GM10248 (cell line): ENCODE results near the gene SGO2.

Experiments used
- CTCF ChIA-PET: fragments of 300-600 bp; sonication (Branson Sonifier 250); formaldehyde crosslinking; extraction: SDS; loops from one replicate; lab custom pipeline; 2021; ENCODE audit warnings: antibody characterized with exemption; lab: Yijun Ruan, JAX
- POLR2A ChIA-PET: fragments of 350-650 bp; sonication (Branson Sonifier 250); formaldehyde crosslinking; extraction: SDS; loops from one replicate; lab custom pipeline; 2020; ENCODE audit warnings: antibody characterized with exemption; lab: Yijun Ruan, JAX
- DNase-seq: peaks from one replicate; pipeline ENCODE4 v3.0.0; 2012; ENCODE audit errors: extremely low spot score
- CTCF ChIP-seq: IDR thresholded peaks from 2 replicates; pipeline ENCODE4 v1.5.1; 2012; ENCODE audit warnings: mild to moderate bottlenecking, low read depth; ENCODE audit errors: extremely low read depth, missing control alignments, control extremely low read depth

SGO2 gene

DNA sequence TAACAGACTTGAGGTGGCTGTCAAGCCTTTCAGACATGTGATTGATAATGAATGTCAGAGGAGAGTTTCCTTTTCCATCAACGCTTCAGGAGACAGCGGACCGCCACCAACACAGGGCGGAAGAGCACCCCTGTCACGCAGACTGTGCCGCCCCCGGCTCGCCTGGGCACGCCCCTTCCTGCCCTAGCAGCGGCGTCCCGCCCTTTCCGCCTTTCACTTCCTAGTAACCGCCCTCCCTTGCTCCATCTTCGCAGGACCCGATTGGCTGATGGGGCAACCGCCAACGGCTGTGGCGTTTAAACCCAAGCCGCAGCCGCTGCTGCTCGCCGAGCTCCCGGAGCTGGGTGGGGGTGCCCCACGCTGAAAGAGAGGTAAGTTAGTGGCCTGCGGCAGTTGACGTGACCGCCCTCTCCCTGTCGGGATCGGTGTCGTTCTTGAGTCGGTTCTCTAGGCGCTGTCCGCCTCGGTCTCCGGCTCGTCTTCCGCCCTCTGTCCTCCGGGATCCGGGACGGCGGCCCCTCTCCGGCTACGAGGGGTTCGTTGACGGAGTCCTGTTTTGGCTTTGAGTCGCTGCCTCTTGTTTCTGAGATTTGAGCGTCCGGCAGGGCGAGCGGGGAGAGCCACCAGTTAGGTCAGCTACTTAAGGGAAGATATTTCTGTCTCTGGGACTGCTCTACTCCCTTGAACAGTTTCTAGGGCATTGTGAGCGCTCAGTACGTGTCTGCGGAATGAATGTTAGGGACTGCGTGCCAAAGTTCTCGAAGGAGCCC, at the start of gene SGO2:
SGO2 (plus strand) TSS at position 326 of the 770 bp plus-strand sequence. CDS start 6,769 bp downstream, outside the sequence.
- no peak for TF ChIP-seq CTCF
- DNase-seq, result peak; percentile 97
- ChIA-PET CTCF (interaction anchor here (1.4 to 2.3 kb wide), 6 partner anchors 9 to 45 kb away, joined by 5 to 13 read pairs (median 6); partner anchors contain the start of gene KCTD18), POLR2A (no interaction called here)

- TF ChIP-seq CTCF, result no peak
These were observed 49.2 kb upstream of the SGO2 start for GRCh38 chr2:200476836-200477235.

GRCh38 chr2:200477667-200478131, 48.3 kb upstream of the SGO2 start:
- DNase-seq, result no peak
- ChIA-PET POLR2A (interaction anchor here (0.6 kb wide), 1 partner anchor 338 kb away, joined by 5 read pairs; no protein-coding TSS in a partner anchor), CTCF (interaction anchor here (0.9 to 9.7 kb wide), 4 partner anchors 10 to 499 kb away, joined by 3 to 82 read pairs (median 30); partner anchors contain the start of gene KCTD18)
- TF ChIP-seq CTCF, result no peak

More at GRCh38 chr2:200476836-200477235, 49.2 kb upstream of the SGO2 start:
- CTCF ChIA-PET, result interaction anchor here (0.9 to 2.1 kb wide), 4 partner anchors 8 to 497 kb away, joined by 3 to 12 read pairs (median 6); partner anchors contain the start of gene KCTD18
- POLR2A ChIA-PET, result no interaction called here
- DNase-seq, result no peak

- CTCF ChIA-PET, result interaction anchor here (1.1 to 9.7 kb wide), 12 partner anchors 9 to 501 kb away, joined by 3 to 82 read pairs (median 5); no protein-coding TSS in a partner anchor
These were observed 46.2 kb upstream of the SGO2 start for GRCh38 chr2:200479692-200480265.

GRCh38 chr2:200482194-200482593, 43.8 kb upstream of the SGO2 start:
- ChIA-PET CTCF (interaction anchor here (0.8 to 9.7 kb wide), 31 partner anchors 7 to 520 kb away, joined by 3 to 82 read pairs (median 7); partner anchors contain the start of genes KCTD18 and SGO2), POLR2A (interaction anchor here (0.5 kb wide), 1 partner anchor 540 kb away, joined by 4 read pairs; no protein-coding TSS in a partner anchor)
- DNase-seq, result peak; percentile 39
- TF ChIP-seq CTCF, result no peak

More at GRCh38 chr2:200479692-200480265, 46.2 kb upstream of the SGO2 start:
- DNase-seq, result no peak
- POLR2A ChIA-PET, result interaction anchor here (0.6 kb wide), 1 partner anchor 1525 kb away, joined by 3 read pairs; no protein-coding TSS in a partner anchor
- no peak for TF ChIP-seq CTCF

- TF ChIP-seq CTCF, result peak; percentile 80
- ChIA-PET CTCF (interaction anchor here (0.6 to 9.7 kb wide), 34 partner anchors 8 to 748 kb away, joined by 3 to 82 read pairs (median 6); partner anchors contain the start of genes KCTD18 and SGO2), POLR2A (no interaction called here)
- peak; percentile 52 for DNase-seq
These were observed 42.2 kb upstream of the SGO2 start for GRCh38 chr2:200483729-200484198.
